GM12892 (cell line): Measurements from ENCODE around the gene PIK3AP1.

Source experiments
- POLR2A ChIP-seq: IDR thresholded peaks from 2 replicates; pipeline ENCODE4 v1.6.1; 2011; ENCODE audit warnings: low read depth, low read length, control low read depth
- POLR2AphosphoS5 ChIP-seq: IDR thresholded peaks from 2 replicates; pipeline ENCODE4 v1.6.1; 2011; ENCODE audit warnings: low read depth, low read length, control low read depth
- TAF1 ChIP-seq: IDR thresholded peaks from 2 replicates; pipeline ENCODE4 v1.6.1; 2011; ENCODE audit warnings: low read depth, mild to moderate bottlenecking, control low read depth, low read length, borderline replicate concordance

DNA sequence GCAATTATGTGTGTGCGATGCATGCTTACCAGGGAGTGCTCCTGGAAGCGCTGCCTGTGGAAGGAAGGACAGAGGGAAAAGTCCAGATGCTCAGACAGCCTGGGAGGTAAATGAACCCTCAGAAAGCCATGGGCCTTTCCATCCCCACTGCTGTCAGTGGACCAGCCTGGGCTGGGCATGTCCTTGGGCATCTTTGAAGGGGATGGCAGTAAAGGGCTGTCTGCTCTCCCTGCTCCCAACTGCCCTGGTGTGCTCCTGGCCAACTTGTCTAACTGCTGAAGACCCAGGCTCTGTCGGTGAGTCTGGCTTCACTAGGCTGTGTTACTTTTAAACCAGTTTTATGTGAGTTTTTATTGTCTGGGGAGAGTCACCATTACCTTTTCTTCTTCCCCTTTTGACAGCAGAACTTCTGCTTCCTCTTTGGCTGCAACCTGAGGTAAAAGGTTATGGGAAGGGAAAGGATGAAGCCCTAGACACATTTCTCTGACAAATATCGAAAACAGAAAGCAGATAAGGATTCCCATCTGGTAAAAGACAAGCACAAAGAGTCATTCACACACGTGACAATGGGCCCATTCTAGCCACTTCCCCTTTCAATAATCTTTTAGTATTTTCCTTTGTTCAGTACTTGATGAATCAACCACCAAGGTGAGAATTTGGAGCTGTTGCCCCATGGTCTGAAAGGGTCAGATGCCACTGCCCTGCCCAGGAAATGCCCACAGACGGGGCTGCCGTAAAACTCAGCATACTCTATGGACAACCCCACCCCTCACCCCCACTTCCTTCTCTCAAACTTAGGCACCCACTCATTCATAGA lies 27.6 kb upstream of the PIK3AP1 start:
- TF ChIP-seq POLR2A (no peak), POLR2AphosphoS5 (no peak), TAF1 (no peak)
